HFFc6 (cell line): ENCODE results near the gene MAJIN. TPM values are rescaled to one million over a fixed set of nuclear protein-coding genes. Genes with fewer than 3 reads are reported as not detected.
"Not testable (repeated sequence)": the region's sequence is repeated elsewhere in the genome, so short reads cannot be mapped to it uniquely, and the experiment has no call there.

Source experiments
- DNase-seq: peaks from one replicate; pipeline ENCODE4 v3.0.0-alpha.2; 2018
- H3K27ac Mint-ChIP-seq: 2 replicates; pipeline ENCODE4 v1.8.0; 2020; ENCODE audit warnings: mild to moderate bottlenecking, mixed read lengths
- H3K27me3 Mint-ChIP-seq: 2 replicates; pipeline ENCODE4 v1.8.0; 2021; ENCODE audit warnings: mild to moderate bottlenecking, moderate library complexity, mixed read lengths; ENCODE audit not compliant: insufficient read depth
- H3K36me3 Mint-ChIP-seq: 2 replicates; pipeline ENCODE4 v1.8.0; 2021; ENCODE audit warnings: low read depth, mixed read lengths
- H3K4me1 Mint-ChIP-seq: 2 replicates; pipeline ENCODE4 v1.8.0; 2020; ENCODE audit warnings: low read depth, mixed read lengths
- H3K4me3 Mint-ChIP-seq: 2 replicates; pipeline ENCODE4 v1.8.0; 2020; ENCODE audit warnings: mild to moderate bottlenecking, moderate library complexity, mixed read lengths
- H3K9me3 Mint-ChIP-seq: 2 replicates; pipeline ENCODE4 v1.8.0; 2020; ENCODE audit warnings: mild to moderate bottlenecking, mixed read lengths
- total RNA-seq, 6 experiments: library from RNA; stranded (reverse); fragmentation: NEBNext Ultra II Directional; extraction: Animal tissue kit (Norgen Biotek cat#: 25700); gene quantifications; 2 replicates in 1 of 6; 3 replicates in 5 of 6; pipeline ENCODE4 v1.2.3, GENCODE V29; 2021
- TF ChIP-seq, protein P1 (sequence below): fragments of 200-600 bp; sonication (generic); IDR thresholded peaks from 2 replicates; pipeline ENCODE4 v1.5.0; 2021; ENCODE audit warnings: antibody characterized with exemption, mild to moderate bottlenecking

The MAJIN gene
- total RNA-seq, 6 experiments from 2014 or later = not detected

- TF ChIP-seq, protein P1, sequence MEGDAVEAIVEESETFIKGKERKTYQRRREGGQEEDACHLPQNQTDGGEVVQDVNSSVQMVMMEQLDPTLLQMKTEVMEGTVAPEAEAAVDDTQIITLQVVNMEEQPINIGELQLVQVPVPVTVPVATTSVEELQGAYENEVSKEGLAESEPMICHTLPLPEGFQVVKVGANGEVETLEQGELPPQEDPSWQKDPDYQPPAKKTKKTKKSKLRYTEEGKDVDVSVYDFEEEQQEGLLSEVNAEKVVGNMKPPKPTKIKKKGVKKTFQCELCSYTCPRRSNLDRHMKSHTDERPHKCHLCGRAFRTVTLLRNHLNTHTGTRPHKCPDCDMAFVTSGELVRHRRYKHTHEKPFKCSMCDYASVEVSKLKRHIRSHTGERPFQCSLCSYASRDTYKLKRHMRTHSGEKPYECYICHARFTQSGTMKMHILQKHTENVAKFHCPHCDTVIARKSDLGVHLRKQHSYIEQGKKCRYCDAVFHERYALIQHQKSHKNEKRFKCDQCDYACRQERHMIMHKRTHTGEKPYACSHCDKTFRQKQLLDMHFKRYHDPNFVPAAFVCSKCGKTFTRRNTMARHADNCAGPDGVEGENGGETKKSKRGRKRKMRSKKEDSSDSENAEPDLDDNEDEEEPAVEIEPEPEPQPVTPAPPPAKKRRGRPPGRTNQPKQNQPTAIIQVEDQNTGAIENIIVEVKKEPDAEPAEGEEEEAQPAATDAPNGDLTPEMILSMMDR = no peak
- Mint-ChIP-seq H3K4me1 (peaks cover 30% of the 10 kb centered on the region), H3K4me3 (no peak overlapping the region), H3K27me3 (peaks cover 4% of the 10 kb centered on the region; the same call in 1 of the 2 replicates), H3K36me3 (no peaks in the 10 kb centered on the region), H3K9me3 (no peaks in the 10 kb centered on the region), H3K27ac (peak overlapping the region; percentile 95)
- no peak for DNase-seq
Measured at GRCh38 chr11:65008016-65008415, 36.1 kb upstream of the MAJIN start.

GRCh38 chr11:65003968-65004367 lies 32.1 kb upstream of the MAJIN start:
- not testable (repeated sequence) for H3K27me3 Mint-ChIP-seq, DNase-seq, H3K36me3 Mint-ChIP-seq, H3K27ac Mint-ChIP-seq, H3K9me3 Mint-ChIP-seq, H3K4me3 Mint-ChIP-seq
- peaks cover 26% of the 10 kb centered on the region for H3K4me1 Mint-ChIP-seq

DNA sequence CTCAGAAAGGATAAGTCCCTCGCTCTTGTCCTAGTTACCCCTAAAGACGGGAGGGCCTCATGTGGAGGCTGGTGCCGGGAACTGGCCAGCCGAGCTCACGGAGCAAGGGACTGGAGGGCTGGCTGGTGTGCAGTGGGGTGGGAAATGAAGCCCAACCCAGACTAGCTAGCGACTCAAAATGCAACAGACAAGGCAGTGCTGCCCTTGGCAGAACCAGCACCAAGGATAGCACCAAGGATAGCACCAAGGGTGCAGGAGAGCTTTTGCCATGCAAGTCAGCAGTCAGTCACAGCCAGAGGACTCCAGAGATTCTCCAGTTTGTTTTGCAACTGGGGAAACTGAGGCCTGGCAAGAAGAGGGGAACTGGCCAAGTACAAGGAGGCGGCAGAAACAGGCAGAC lies 31.4 kb upstream of the MAJIN start:
- DNase-seq = peak; percentile 39
- TF ChIP-seq, protein P1 = no peak
- H3K36me3 Mint-ChIP-seq = no peaks in the 10 kb centered on the region
- no peak overlapping the region for H3K4me3 Mint-ChIP-seq
- peaks cover 3% of the 10 kb centered on the region; the same call in 1 of the 2 replicates for H3K27me3 Mint-ChIP-seq
- H3K4me1 Mint-ChIP-seq = peaks cover 26% of the 10 kb centered on the region
- no peak overlapping the region for H3K27ac Mint-ChIP-seq
- H3K9me3 Mint-ChIP-seq = no peaks in the 10 kb centered on the region

DNA sequence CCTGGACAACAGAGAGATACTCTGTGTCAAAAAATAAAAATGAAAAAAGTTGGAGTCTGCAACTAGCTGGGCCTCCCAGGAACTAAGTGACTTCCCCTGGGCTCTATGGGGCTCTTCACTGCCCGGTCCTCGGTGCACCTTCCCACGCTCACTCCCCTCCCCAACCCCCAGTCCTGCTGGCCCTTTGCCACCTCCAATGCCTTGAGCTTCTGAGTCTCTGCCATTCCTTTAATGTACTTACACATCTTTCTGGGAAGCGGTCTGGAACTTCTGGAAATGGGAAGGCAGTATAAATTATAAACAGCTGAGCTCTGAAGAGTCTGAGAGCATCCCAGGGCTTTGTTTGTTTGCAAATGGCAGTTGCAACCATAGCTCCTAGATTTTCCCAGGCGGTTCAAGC lies 30.8 kb upstream of the MAJIN start:
- no peak for DNase-seq
- Mint-ChIP-seq H3K36me3 (no peaks in the 10 kb centered on the region), H3K9me3 (no peaks in the 10 kb centered on the region), H3K4me3 (no peak overlapping the region), H3K27ac (no peak overlapping the region), H3K27me3 (peaks cover 3% of the 10 kb centered on the region; the same call in 1 of the 2 replicates), H3K4me1 (peaks cover 21% of the 10 kb centered on the region)
- TF ChIP-seq, protein P1 = no peak

- DNase-seq = no peak
- Mint-ChIP-seq H3K9me3 (no peaks in the 10 kb centered on the region), H3K4me3 (no peak overlapping the region), H3K27me3 (peaks cover 4% of the 10 kb centered on the region; the same call in 1 of the 2 replicates), H3K27ac (no peak overlapping the region), H3K4me1 (peaks cover 14% of the 10 kb centered on the region), H3K36me3 (no peaks in the 10 kb centered on the region)
- TF ChIP-seq, protein P1 = no peak
Measured at GRCh38 chr11:64999478-64999877, 27.6 kb upstream of the MAJIN start.

DNA sequence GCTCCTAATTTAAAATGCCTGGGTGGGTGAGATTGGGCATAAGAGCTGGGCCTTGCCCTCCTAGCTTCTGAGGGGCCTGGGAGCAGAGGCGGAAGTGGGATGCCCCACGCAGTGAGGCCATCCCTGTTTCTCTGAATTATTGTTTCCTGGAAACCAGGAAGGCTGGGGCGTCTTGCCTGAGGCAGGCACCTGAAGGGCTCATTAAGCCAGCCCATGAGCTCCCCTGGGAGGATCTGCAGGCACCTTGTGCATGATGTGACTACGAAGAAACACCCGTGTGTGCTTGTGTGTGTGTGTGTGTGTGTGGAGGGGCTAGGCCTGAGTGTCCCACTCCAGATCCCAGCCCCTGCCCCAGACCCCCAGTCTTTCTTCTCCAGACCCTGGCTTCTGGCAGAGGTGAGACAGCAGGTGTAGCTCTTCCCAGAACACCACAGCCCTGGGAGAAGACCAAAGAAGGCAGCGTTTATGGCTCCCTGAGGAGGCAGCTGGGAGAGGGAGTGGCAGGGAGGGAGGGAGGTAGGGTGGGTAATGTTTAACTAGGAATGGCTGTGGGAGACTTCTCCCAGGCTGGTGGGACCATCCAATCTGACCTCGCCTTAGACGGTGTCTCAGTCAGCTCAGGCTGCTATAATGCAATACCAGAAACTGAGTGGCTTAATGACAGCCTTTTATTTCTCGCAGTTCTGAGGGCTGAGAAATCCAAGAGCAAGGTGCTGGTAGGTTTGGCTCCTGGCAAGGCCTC lies 27.0 kb upstream of the MAJIN start:
- Mint-ChIP-seq H3K27me3 (peaks cover 5% of the 10 kb centered on the region; the same call in 1 of the 2 replicates), H3K36me3 (no peaks in the 10 kb centered on the region), H3K4me1 (peaks cover 14% of the 10 kb centered on the region), H3K9me3 (no peaks in the 10 kb centered on the region), H3K27ac (no peak overlapping the region), H3K4me3 (no peak overlapping the region)
- TF ChIP-seq, protein P1 = no peak
- DNase-seq = no peak
